Hematopoietic multipotent progenitor cell treated with erythropoietin and hydrocortisone succinate and interleukin-3 and kit ligand, for 6 days (in vitro differentiated cells): ENCODE results near the gene ALPK3.

Source experiments
- DNase-seq: peaks from one replicate; pipeline ENCODE4 v3.0.0-alpha.2; 2015

ALPK3 gene

GRCh38 chr15:84846269-84846668, 29.1 kb downstream of the ALPK3 start:
- no peak for DNase-seq

- DNase-seq: no peak
Measured at GRCh38 chr15:84847382-84847781, 30.2 kb downstream of the ALPK3 start.

- no peak for DNase-seq
Measured at GRCh38 chr15:84852212-84852611, 35.1 kb downstream of the ALPK3 start.

GRCh38 chr15:84855136-84855535, 38.0 kb downstream of the ALPK3 start:
- DNase-seq: no peak

- no peak for DNase-seq
Measured at GRCh38 chr15:84855765-84856164, 38.6 kb downstream of the ALPK3 start.

- DNase-seq: no peak
Measured at GRCh38 chr15:84856731-84857417, 39.7 kb downstream of the ALPK3 start.

GRCh38 chr15:84857418-84858004, 40.4 kb downstream of the ALPK3 start:
- DNase-seq: no peak

- no peak for DNase-seq
Measured at GRCh38 chr15:84858231-84858630, 41.1 kb downstream of the ALPK3 start.

GRCh38 chr15:84859144-84859543, 42.0 kb downstream of the ALPK3 start:
- DNase-seq: no peak

- DNase-seq: no peak
Measured at GRCh38 chr15:84859651-84860050, 42.5 kb downstream of the ALPK3 start.

GRCh38 chr15:84861781-84862180, 44.6 kb downstream of the ALPK3 start:
- DNase-seq: no peak

- no peak for DNase-seq
Measured at GRCh38 chr15:84862214-84862975, 45.2 kb downstream of the ALPK3 start.

- no peak for DNase-seq
Measured at GRCh38 chr15:84863565-84864443, 46.6 kb downstream of the ALPK3 start.

GRCh38 chr15:84864444-84864795, 47.3 kb downstream of the ALPK3 start:
- DNase-seq: no peak

GRCh38 chr15:84865074-84865569, 48.0 kb downstream of the ALPK3 start:
- no peak for DNase-seq

- DNase-seq: no peak
Measured at GRCh38 chr15:84868037-84868880, 51.1 kb downstream of the ALPK3 start.

GRCh38 chr15:84869510-84869909, 52.4 kb downstream of the ALPK3 start:
- no peak for DNase-seq

GRCh38 chr15:84871428-84871985, 54.4 kb downstream of the ALPK3 start:
- no peak for DNase-seq

- no peak for DNase-seq
Measured at GRCh38 chr15:84872009-84872910, 55.1 kb downstream of the ALPK3 start.

GRCh38 chr15:84873997-84874396, 56.8 kb downstream of the ALPK3 start:
- no peak for DNase-seq
